SU-DHL-6 (cell line): ENCODE measurements around the gene DPP6.

Source experiments
- H2AFZ ChIP-seq: fragments of 200-600 bp; sonication (generic); 2 replicates; pipeline ENCODE4 v1.6.1; 2014; ENCODE audit warnings: low read depth, mild to moderate bottlenecking, moderate library complexity, mixed read lengths, antibody characterized with exemption, low read length; ENCODE audit not compliant: severe bottlenecking
- H3F3A ChIP-seq: fragments of 200-600 bp; shearing (Covaris generic); 2 replicates; pipeline ENCODE4 v1.6.0; 2016; ENCODE audit warnings: antibody characterized with exemption, mild to moderate bottlenecking; ENCODE audit not compliant: insufficient read depth
- H3K27ac ChIP-seq: fragments of 200-600 bp; sonication (generic); 2 replicates; pipeline ENCODE4 v1.5.1; 2016; ENCODE audit warnings: low read depth, mild to moderate bottlenecking, low read length, moderate library complexity, mixed read lengths
- H3K27me3 ChIP-seq: fragments of 200-600 bp; sonication (generic), shearing (Covaris generic); 2 replicates; pipeline ENCODE4 v1.6.0; 2014; ENCODE audit warnings: mild to moderate bottlenecking, low read length
- H3K36me3 ChIP-seq: fragments of 200-600 bp; sonication (generic); 2 replicates; pipeline ENCODE4 v1.6.1; 2014; ENCODE audit warnings: mild to moderate bottlenecking, low read length, mixed read lengths
- H3K4me2 ChIP-seq: fragments of 300-600, 200-600 bp; shearing (Covaris generic), sonication (generic); 2 replicates; pipeline ENCODE4 v1.6.0; 2014; ENCODE audit warnings: low read length, low read depth, mild to moderate bottlenecking; ENCODE audit not compliant: poor library complexity, severe bottlenecking
- H3K4me3 ChIP-seq: fragments of 200-600 bp; sonication (generic); 2 replicates; pipeline ENCODE4 v1.5.1; 2014; ENCODE audit warnings: antibody characterized with exemption, low read length, mild to moderate bottlenecking, mixed read lengths; ENCODE audit not compliant: insufficient read depth, poor library complexity, severe bottlenecking
- H3K79me2 ChIP-seq: fragments of 200-600 bp; sonication (generic); 2 replicates; pipeline ENCODE4 v1.6.1; 2014; ENCODE audit warnings: mild to moderate bottlenecking, low read length, moderate library complexity; ENCODE audit not compliant: insufficient read depth
- H3K9ac ChIP-seq: fragments of 200-600 bp; sonication (generic); 2 replicates; pipeline ENCODE4 v1.7.0; 2014; ENCODE audit warnings: mild to moderate bottlenecking, low read length
- H3K9me2 ChIP-seq: fragments of 200-600 bp; sonication (generic); replicated peaks from 2 replicates; pipeline ENCODE4 v1.6.1; 2014; ENCODE audit warnings: low read length; ENCODE audit not compliant: insufficient read depth
- H3K9me3 ChIP-seq: fragments of 200-600 bp; sonication (generic); 2 replicates; pipeline ENCODE4 v1.6.1; 2014; ENCODE audit warnings: low read length, mixed read lengths; ENCODE audit not compliant: insufficient read depth
- H4K20me1 ChIP-seq: fragments of 200-600 bp; sonication (generic); 2 replicates; pipeline ENCODE4 v1.6.1; 2014; ENCODE audit warnings: low read depth, mild to moderate bottlenecking, antibody characterized with exemption, low read length, moderate library complexity, mixed read lengths
- CTCF ChIP-seq: fragments of 200-600 bp; sonication (generic); IDR thresholded peaks from one replicate; pipeline ENCODE4 v1.5.1; 2017; ENCODE audit warnings: antibody characterized with exemption, mild to moderate bottlenecking, low read length, moderate library complexity; ENCODE audit not compliant: insufficient read depth, poor library complexity, severe bottlenecking
- EZH2phosphoT487 ChIP-seq: fragments of 200-600 bp; sonication (generic), shearing (Covaris generic); conservative IDR thresholded peaks from 2 replicates; pipeline ENCODE4 v1.6.1; 2018; ENCODE audit warnings: mild to moderate bottlenecking, antibody characterized with exemption, low read length, moderate library complexity, mixed read lengths

The DPP6 gene

DNA sequence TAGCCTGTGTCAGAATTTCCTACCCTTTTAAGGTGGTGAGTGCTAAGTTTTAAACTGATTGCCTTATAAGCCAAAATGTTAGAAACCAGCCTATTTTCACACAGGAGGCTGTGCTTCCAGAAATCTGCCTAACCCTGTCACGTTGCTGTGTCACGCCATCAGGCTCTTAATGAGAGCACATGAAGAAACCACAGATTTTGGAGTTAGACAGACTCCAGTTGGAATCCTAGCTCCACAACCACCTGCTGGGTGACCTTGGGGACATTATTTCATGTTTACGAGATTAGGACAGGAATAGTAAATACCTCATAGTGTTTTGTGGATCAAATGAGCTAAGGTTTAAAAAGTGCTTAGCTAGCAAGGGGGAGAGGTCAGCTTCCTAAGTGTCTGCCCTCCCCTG, 321.8 kb downstream of the DPP6 start:
- H3K4me2 ChIP-seq = no peak overlapping the region
- H3F3A ChIP-seq = no peaks in the 10 kb centered on the region
- H4K20me1 ChIP-seq = no peaks in the 10 kb centered on the region
- no peaks in the 10 kb centered on the region for H3K27me3 ChIP-seq
- H3K9me2 ChIP-seq = no peaks in the 10 kb centered on the region
- no peak overlapping the region for H3K27ac ChIP-seq
- no peak for TF ChIP-seq CTCF
- no peak for TF ChIP-seq EZH2phosphoT487
- H3K36me3 ChIP-seq = no peaks in the 10 kb centered on the region
- no peak overlapping the region for H3K9ac ChIP-seq
- H3K79me2 ChIP-seq = no peaks in the 10 kb centered on the region
- H3K9me3 ChIP-seq = no peaks in the 10 kb centered on the region
- H2AFZ ChIP-seq = no peak overlapping the region
- no peak overlapping the region for H3K4me3 ChIP-seq

GRCh38 chr7:154375956-154376355, 323.8 kb downstream of the DPP6 start:
- no peaks in the 10 kb centered on the region for H3K36me3 ChIP-seq
- no peak overlapping the region for H3K27ac ChIP-seq
- H3K4me2 ChIP-seq = no peak overlapping the region
- no peaks in the 10 kb centered on the region for H3K27me3 ChIP-seq
- no peaks in the 10 kb centered on the region for H3K9me3 ChIP-seq
- H2AFZ ChIP-seq = no peak overlapping the region
- H3K9ac ChIP-seq = no peak overlapping the region
- TF ChIP-seq EZH2phosphoT487 = no peak
- no peak for TF ChIP-seq CTCF
- no peaks in the 10 kb centered on the region for H3K9me2 ChIP-seq
- H4K20me1 ChIP-seq = no peaks in the 10 kb centered on the region
- no peaks in the 10 kb centered on the region for H3F3A ChIP-seq
- H3K4me3 ChIP-seq = no peak overlapping the region
- no peaks in the 10 kb centered on the region for H3K79me2 ChIP-seq

DNA sequence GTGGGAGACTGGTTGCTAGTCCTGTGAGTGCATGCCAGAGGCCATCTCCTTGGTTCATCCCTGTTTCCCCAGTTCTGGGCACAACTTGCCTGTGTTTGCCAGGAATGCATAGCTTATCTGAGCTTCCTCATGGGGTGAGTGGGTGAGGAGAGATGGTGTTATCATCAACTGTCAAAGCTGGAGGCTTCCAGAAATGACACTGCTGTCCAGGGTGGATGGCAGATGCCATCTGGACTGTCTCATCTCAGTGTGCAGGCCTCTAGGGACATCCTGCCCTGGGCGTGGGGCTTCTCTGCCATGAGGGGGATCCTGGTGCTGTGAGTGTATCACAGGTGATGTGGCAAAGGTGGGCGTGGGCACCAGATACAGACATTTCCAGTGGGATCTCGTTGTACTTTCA, 328.6 kb downstream of the DPP6 start:
- H3K9ac ChIP-seq = no peak overlapping the region
- H2AFZ ChIP-seq = no peak overlapping the region
- no peaks in the 10 kb centered on the region for H3K36me3 ChIP-seq
- no peak overlapping the region for H3K27ac ChIP-seq
- H3F3A ChIP-seq = no peaks in the 10 kb centered on the region
- H3K79me2 ChIP-seq = no peaks in the 10 kb centered on the region
- no peaks in the 10 kb centered on the region for H4K20me1 ChIP-seq
- no peaks in the 10 kb centered on the region for H3K27me3 ChIP-seq
- no peak for TF ChIP-seq CTCF
- TF ChIP-seq EZH2phosphoT487 = no peak
- H3K4me2 ChIP-seq = no peak overlapping the region
- no peak overlapping the region for H3K4me3 ChIP-seq
- H3K9me3 ChIP-seq = no peaks in the 10 kb centered on the region
- H3K9me2 ChIP-seq = no peaks in the 10 kb centered on the region

- no peaks in the 10 kb centered on the region for H3K36me3 ChIP-seq
- H3K4me3 ChIP-seq = no peak overlapping the region
- no peaks in the 10 kb centered on the region for H3K79me2 ChIP-seq
- H3F3A ChIP-seq = no peaks in the 10 kb centered on the region
- H3K9me3 ChIP-seq = no peaks in the 10 kb centered on the region
- no peak overlapping the region for H3K4me2 ChIP-seq
- H3K27me3 ChIP-seq = no peaks in the 10 kb centered on the region
- no peak overlapping the region for H2AFZ ChIP-seq
- no peaks in the 10 kb centered on the region for H4K20me1 ChIP-seq
- H3K27ac ChIP-seq = no peak overlapping the region
- no peaks in the 10 kb centered on the region for H3K9me2 ChIP-seq
- H3K9ac ChIP-seq = no peak overlapping the region
- TF ChIP-seq EZH2phosphoT487 = no peak
- no peak for TF ChIP-seq CTCF
Measured at GRCh38 chr7:154383045-154383444, 330.8 kb downstream of the DPP6 start.
